ENCODE data around the gene ABHD16A.

ABHD16A gene

GRCh38 chr6:31687860-31688693 is 15.0 kb downstream of the ABHD16A start:
- no peak for DNase-seq

GRCh38 chr6:31687321-31687720 is 15.8 kb downstream of the ABHD16A start:
- no peak for DNase-seq

- DNase-seq, result no peak
Observed at GRCh38 chr6:31686483-31686882, 16.6 kb downstream of the ABHD16A start.

- DNase-seq, result no peak
Observed at GRCh38 chr6:31683591-31683990, 19.5 kb downstream of the ABHD16A start.

- peak; percentile 48 for DNase-seq
Observed at GRCh38 chr6:31681135-31681671, 21.9 kb downstream of the ABHD16A start.

- peak; percentile 61 for DNase-seq
Observed at GRCh38 chr6:31680226-31681134, 22.6 kb downstream of the ABHD16A start, which contains the start of gene LY6G5C. LY6G5C (minus strand) TSS chr6:31681067; CDS start chr6:31680373, 694 bp downstream.

- DNase-seq, result no peak
Observed at GRCh38 chr6:31677955-31678354, 25.2 kb downstream of the ABHD16A start.

GRCh38 chr6:31676904-31677303 is 26.2 kb downstream of the ABHD16A start:
- no peak for DNase-seq

GRCh38 chr6:31676322-31676903 is 26.7 kb downstream of the ABHD16A start:
- no peak for DNase-seq

GRCh38 chr6:31669676-31670075 is 33.4 kb downstream of the ABHD16A start, which contains the start of gene LY6G5B:
LY6G5B (plus strand) TSS chr6:31669976; CDS start chr6:31670951, 975 bp downstream.
- DNase-seq, result no peak

- DNase-seq, result no peak
Observed at GRCh38 chr6:31666337-31666965, 36.7 kb downstream of the ABHD16A start.

- DNase-seq, result peak; percentile 97
Observed at GRCh38 chr6:31665501-31666336, 37.4 kb downstream of the ABHD16A start, which contains the start of gene CSNK2B. CSNK2B (plus strand) TSS chr6:31666080; CDS start chr6:31666832, 752 bp downstream.

GRCh38 chr6:31664790-31665500 is 38.2 kb downstream of the ABHD16A start, which contains the start of gene GPANK1:
GPANK1 (minus strand) TSS chr6:31664997; CDS start chr6:31664478, 519 bp downstream.
- DNase-seq, result peak; percentile 86

- no peak for DNase-seq
Observed at GRCh38 chr6:31663961-31664789, 38.9 kb downstream of the ABHD16A start.

GRCh38 chr6:31663126-31663960 is 39.8 kb downstream of the ABHD16A start:
- DNase-seq, result no peak

- DNase-seq, result no peak
Observed at GRCh38 chr6:31662124-31662723, 40.9 kb downstream of the ABHD16A start.

- DNase-seq, result no peak
Observed at GRCh38 chr6:31661262-31662123, 41.6 kb downstream of the ABHD16A start.
